Endothelial cell of umbilical vein (primary cell): Measurements from ENCODE around the gene ZMIZ1. TPM values are rescaled to one million over a fixed set of nuclear protein-coding genes. Genes with fewer than 3 reads are reported as not detected.
A peak's percentile ranks its signal among the peaks of the same experiment; 100 is the strongest.

Experiments
- BruUV-seq: library from RNA; stranded (reverse); fragments of 400-500 nt; replicated peaks from 2 replicates; lab custom pipeline; 2021; lab: Mats Ljungman, UMichigan
- CTCF ChIA-PET: fragments of 300-600, 350-600 bp; sonication (Branson Sonifier 250); formaldehyde crosslinking; loops from one replicate; lab custom pipeline; 2021; ENCODE audit warnings: antibody characterized with exemption, inconsistent platforms; lab: Charles Lee
- POLR2A ChIA-PET: fragments of 300-600, 350-600 bp; sonication (Branson Sonifier 250); formaldehyde crosslinking; loops from one replicate; lab custom pipeline; 2021; ENCODE audit warnings: antibody characterized with exemption, inconsistent platforms; lab: Charles Lee
- DNase-seq: peaks from one replicate; pipeline ENCODE4 v3.0.0-alpha.2; 2011; ENCODE audit warnings: low read depth, low spot score
- FAIRE-seq: peaks from 2 replicates; lab custom pipeline; 2011; peaks lifted over from hg19 to GRCh38; lab: Jason Lieb, UNC
- H2AFZ ChIP-seq: 2 replicates; pipeline ENCODE4 v1.6.0; 2012; ENCODE audit warnings: low read depth, low read length, control low read depth, inconsistent platforms
- H3K27ac ChIP-seq: 2 replicates; pipeline ENCODE4 v1.5.1; 2011; ENCODE audit warnings: low read depth, mild to moderate bottlenecking, control low read depth, low read length, moderate library complexity; ENCODE audit not compliant: insufficient read depth
- H3K27me3 ChIP-seq, 2 experiments: 2 replicates each; pipeline versions ENCODE4 v1.6.0 to v1.6.1; 2011; ENCODE audit warnings: low read length in 2 of 2, mixed read lengths in 1 of 2; ENCODE audit not compliant: control insufficient read depth in 2 of 2, insufficient read depth in 2 of 2
- H3K36me3 ChIP-seq, 2 experiments: 2 replicates in 1 of 2; 3 replicates in 1 of 2; pipeline ENCODE4 v1.5.1; 2011; ENCODE audit warnings: low read length in 2 of 2, mild to moderate bottlenecking in 1 of 2, moderate library complexity in 1 of 2; ENCODE audit not compliant: control insufficient read depth in 2 of 2, insufficient read depth in 2 of 2; ENCODE audit errors: extremely low read depth in 1 of 2
- H3K4me1 ChIP-seq: 3 replicates; pipeline ENCODE4 v1.5.1; 2011; ENCODE audit warnings: mild to moderate bottlenecking, low read length; ENCODE audit not compliant: control insufficient read depth, insufficient read depth; ENCODE audit errors: extremely low read depth
- H3K4me2 ChIP-seq: 2 replicates; pipeline ENCODE4 v1.6.1; 2011; ENCODE audit warnings: low read length, control low read depth, mixed read lengths; ENCODE audit not compliant: insufficient read depth
- H3K4me3 ChIP-seq, 3 experiments: fragments of 200-600 bp in 1 of 3; sonication (generic), shearing (Covaris generic) in 1 of 3; replicated peaks in 1 of 3; 2 replicates each; pipeline ENCODE4 v1.5.1; 2011 to 2016; ENCODE audit warnings: control low read depth in 3 of 3, low read length in 3 of 3, mild to moderate bottlenecking in 2 of 3, inconsistent platforms in 1 of 3, low read depth in 1 of 3, moderate library complexity in 1 of 3; ENCODE audit not compliant: insufficient read depth in 1 of 3
- H3K79me2 ChIP-seq: 2 replicates; pipeline ENCODE4 v1.6.0; 2012; ENCODE audit warnings: low read length, inconsistent platforms; ENCODE audit not compliant: control insufficient read depth, insufficient read depth
- H3K9ac ChIP-seq: replicated peaks from 2 replicates; pipeline ENCODE3; 2011; ENCODE audit warnings: low read length, control low read depth; ENCODE audit not compliant: insufficient read depth; ENCODE audit errors: extremely low read depth
- H3K9me1 ChIP-seq: replicated peaks from 3 replicates; pipeline ENCODE4 v1.6.0; 2011; ENCODE audit warnings: mild to moderate bottlenecking, low read length; ENCODE audit not compliant: control insufficient read depth, insufficient read depth; ENCODE audit errors: extremely low read depth
- H3K9me3 ChIP-seq: replicated peaks from 2 replicates; pipeline ENCODE4 v1.5.1; 2012; ENCODE audit warnings: low read length, inconsistent platforms; ENCODE audit not compliant: control insufficient read depth, insufficient read depth
- H4K20me1 ChIP-seq: replicated peaks from 2 replicates; pipeline ENCODE3; 2011; ENCODE audit warnings: mild to moderate bottlenecking, low read length; ENCODE audit not compliant: control insufficient read depth, insufficient read depth; ENCODE audit errors: extremely low read depth
- CTCF ChIP-seq, 2 donors: IDR thresholded peaks; 1 replicate in 1 of 2; 2 replicates in 1 of 2; pipeline ENCODE4 v1.5.1; 2011; ENCODE audit warnings: low read length in 2 of 2, mild to moderate bottlenecking in 2 of 2, moderate library complexity in 2 of 2, control low read depth in 1 of 2, inconsistent platforms in 1 of 2, low read depth in 1 of 2; ENCODE audit not compliant: insufficient read depth in 1 of 2; ENCODE audit errors: extremely low read depth in 1 of 2
- FOS ChIP-seq: IDR thresholded peaks from 2 replicates; pipeline ENCODE4 v1.6.1; 2011; ENCODE audit warnings: mild to moderate bottlenecking, low read length, moderate library complexity, borderline replicate concordance; ENCODE audit not compliant: insufficient read depth
- GATA2 ChIP-seq: IDR thresholded peaks from 2 replicates; pipeline ENCODE4 v1.7.0; 2011; ENCODE audit warnings: low read depth, mild to moderate bottlenecking, moderate library complexity, mixed read lengths, low read length; ENCODE audit not compliant: insufficient read length, insufficient read depth
- POLR2AphosphoS5 ChIP-seq: IDR thresholded peaks from 2 replicates; pipeline ENCODE4 v1.6.1; 2012; ENCODE audit warnings: low read depth, mild to moderate bottlenecking, control low read depth, low read length, moderate library complexity; ENCODE audit not compliant: insufficient read depth
- dilution Hi-C: fragments of 300-500 bp; cut with MboI; formaldehyde crosslinking; loops from one replicate; pipeline ENCODE4 v1.15.0; 2019; ENCODE audit warnings: low sequenced_read_pairs; ENCODE audit not compliant: extremely low pct_ligation_motif_present
- intact Hi-C: fragments of 100-400 bp; cut with micrococcal nuclease; formaldehyde crosslinking; loops from one replicate; pipeline ENCODE4 v1.10.0; 2022
- polyA plus RNA-seq, 4 experiments: library from polyadenylated mRNA; depleted of rRNA in 3 of 4; stranded (reverse) in 3 of 4; unstranded in 1 of 4; fragments of >200 nt; gene quantifications; 2 replicates each; pipeline versions ENCODE4 v1.2.1 to v1.2.3, GENCODE V29; 2011 to 2012; ENCODE audit warnings: missing spikeins in 1 of 4
- total RNA-seq: library from RNA; stranded (reverse); gene quantifications from 2 replicates; pipeline ENCODE4 v1.2.3, GENCODE V29; 2021

The ZMIZ1 gene
- total and polyA plus RNA-seq, 2 donors (not counting 3 experiments of a cell fraction or from before 2014, with no cell fraction given): 12.5 to 46.7 TPM

- Histone ChIP-seq H3K27ac (peak overlapping the region; percentile 88), H3K4me3 (no peak overlapping the region), H3K9me1 (no peaks in the 10 kb centered on the region), H3K27me3 (no peaks in the 10 kb centered on the region), H3K4me1 (peaks cover 89% of the 10 kb centered on the region), H3K9me3 (no peaks in the 10 kb centered on the region), H3K79me2 (peaks cover 6% of the 10 kb centered on the region), H3K4me2 (peak overlapping the region; percentile 36), H4K20me1 (no peaks in the 10 kb centered on the region), H3K9ac (peak overlapping the region; percentile 48), H2AFZ (no peak overlapping the region), H3K36me3 (no peaks in the 10 kb centered on the region)
- TF ChIP-seq POLR2AphosphoS5 (peak; percentile 57), GATA2 (peak; percentile 72), CTCF (IDR thresholded peaks at IDR 0.05; ENCODE audit: extremely low read depth in 1 of 2, insufficient read depth in 1 of 2, low read depth in 1 of 2, low read length in 2 of 2) (no peak), FOS (no peak)
- ChIA-PET CTCF (interaction anchor here (0.5 to 1.9 kb wide), 8 partner anchors 9 to 1101 kb away, joined by 3 to 13 read pairs (median 4); no protein-coding TSS in a partner anchor), POLR2A (interaction anchor here (1.0 kb wide), 1 partner anchor 9 kb away, joined by 3 read pairs; no protein-coding TSS in a partner anchor)
- peak; percentile 80 for DNase-seq
- peak; percentile 93 for FAIRE-seq
- BruUV-seq: TSS peak; percentile 9
- dilution Hi-C loops: no loop called here
- intact Hi-C loops: no loop called here
Measured at GRCh38 chr10:79148452-79149344, 79.9 kb downstream of the ZMIZ1 start.
